ENCODE results near the gene PON3. TPM values are rescaled to one million over a fixed set of nuclear protein-coding genes. Genes with fewer than 3 reads are reported as not detected.
"Not testable (repeated sequence)": the region's sequence is repeated elsewhere in the genome, so short reads cannot be mapped to it uniquely, and the experiment has no call there.

PON3 gene
- total RNA-seq, 1 donor from 2014 or later = 11.2 TPM

DNA sequence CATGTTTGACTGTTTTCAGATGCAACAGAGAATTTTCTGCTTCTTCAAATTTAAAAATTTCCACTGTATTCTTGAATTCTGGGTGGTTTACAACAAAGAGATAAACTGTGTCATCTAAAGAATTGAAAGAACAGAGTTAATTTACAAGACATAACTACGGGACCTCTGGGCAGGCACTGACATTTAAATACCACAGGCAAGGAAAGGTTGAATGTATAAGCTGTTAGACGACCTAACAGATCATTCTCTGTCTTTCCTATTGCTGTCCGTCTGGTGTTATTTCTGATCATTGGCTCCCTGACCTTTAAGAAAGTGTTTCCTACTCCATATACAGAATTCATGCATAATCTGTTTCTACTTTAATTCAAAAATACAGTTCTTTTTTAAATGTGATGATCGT, 15.5 kb upstream of the PON3 start:
- no peak for DNase-seq

DNA sequence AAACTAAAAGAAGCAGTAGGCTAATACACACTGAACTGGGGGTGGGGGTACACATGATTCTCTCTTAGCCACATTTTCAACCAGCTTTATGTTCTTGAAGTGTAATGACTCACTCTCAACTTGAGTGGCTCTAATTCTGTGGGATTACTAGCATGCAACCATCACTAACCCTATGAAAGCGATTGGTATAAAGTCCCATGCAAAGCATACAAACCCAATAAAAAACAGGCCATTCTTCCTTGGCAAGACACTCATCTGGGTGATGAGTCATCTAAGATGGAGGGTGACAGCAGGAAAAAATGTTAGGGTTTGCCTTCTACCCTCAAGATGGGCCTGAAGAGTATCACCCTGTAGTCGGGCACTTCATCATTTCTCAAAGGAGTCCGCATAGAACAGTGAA, 14.9 kb upstream of the PON3 start:
- no peak for DNase-seq

DNA sequence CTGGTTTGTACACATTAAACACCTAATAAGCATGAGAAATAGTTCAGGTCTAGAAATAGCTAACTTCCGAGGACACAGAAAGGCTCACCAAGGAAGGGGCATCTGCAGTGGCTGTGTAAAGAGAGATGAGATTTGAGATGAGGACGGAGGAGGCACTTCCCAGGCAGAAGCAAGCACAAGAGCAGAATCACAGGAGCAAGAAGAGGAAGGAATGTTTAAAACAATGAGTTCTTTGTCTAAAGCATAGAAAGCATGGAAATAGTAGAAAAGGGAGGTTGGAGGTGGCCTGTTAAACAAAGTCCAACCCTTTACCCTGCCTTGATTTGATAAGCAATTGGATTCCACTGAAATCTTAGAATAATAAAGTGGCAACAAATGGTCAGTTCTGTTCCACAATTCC, 11.6 kb upstream of the PON3 start:
- no peak for DNase-seq

DNA sequence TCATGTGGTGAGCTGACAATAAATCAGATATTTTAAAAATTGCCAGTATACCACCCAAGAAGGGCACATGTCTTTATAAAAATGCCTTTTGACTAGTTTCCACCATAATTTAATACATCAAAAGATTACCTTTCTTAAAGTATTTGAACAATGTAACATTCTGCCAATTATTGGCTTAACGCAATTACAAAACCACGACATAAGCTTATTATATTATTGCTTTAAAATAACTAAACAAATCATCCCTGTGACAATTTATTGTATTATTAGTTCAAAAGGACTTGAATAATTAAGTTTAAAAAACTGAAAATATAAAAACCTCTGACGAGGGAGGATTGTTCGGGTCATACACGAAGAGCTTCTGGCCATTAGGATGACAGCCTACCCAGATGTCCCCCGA, 9.6 kb upstream of the PON3 start:
- no peak for DNase-seq

DNA sequence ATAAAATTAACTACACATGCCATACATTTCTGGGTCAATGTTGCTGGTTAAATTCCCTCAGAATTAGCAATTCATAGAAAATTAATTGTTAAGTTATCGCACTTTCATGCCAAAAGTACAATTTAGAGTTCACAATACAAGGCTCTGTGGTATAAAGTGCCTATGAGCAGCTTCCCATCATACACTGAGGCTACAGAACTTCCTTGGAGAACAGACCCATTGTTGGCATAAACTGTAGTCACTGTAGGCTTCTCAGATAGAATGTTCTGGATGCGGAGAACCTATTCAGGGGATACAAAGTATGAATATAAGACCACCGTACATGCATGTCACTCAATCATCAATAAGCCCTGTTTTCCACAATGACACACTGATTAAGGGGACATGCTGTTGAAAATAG, 9.0 kb upstream of the PON3 start:
- no peak for DNase-seq

DNA sequence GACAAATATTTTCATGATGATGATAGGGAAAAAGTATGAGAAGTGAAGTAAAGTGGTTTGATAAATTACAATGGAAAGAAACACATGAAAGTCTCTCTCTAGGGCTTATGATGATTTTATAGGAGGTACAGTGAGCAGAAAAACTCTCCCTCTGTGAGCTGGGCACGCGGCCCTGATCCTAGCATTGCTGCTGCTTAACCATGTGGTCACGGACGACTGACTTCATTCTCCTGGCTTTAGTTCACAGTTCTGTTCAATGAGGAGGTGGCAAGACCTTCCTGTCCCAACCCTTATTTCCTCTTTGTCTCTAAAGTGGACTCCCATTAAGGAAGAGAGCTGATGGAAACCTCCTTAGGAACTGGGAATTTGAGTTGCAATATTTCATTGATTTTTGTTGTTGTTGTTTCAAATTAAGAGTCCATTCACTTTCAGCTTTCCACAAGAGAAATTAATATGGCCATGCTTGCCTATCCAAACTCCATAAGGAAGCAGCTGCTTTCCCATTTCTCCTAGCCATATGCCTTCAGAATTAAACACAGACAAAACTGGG, 8.2 kb upstream of the PON3 start:
- DNase-seq = no peak

DNA sequence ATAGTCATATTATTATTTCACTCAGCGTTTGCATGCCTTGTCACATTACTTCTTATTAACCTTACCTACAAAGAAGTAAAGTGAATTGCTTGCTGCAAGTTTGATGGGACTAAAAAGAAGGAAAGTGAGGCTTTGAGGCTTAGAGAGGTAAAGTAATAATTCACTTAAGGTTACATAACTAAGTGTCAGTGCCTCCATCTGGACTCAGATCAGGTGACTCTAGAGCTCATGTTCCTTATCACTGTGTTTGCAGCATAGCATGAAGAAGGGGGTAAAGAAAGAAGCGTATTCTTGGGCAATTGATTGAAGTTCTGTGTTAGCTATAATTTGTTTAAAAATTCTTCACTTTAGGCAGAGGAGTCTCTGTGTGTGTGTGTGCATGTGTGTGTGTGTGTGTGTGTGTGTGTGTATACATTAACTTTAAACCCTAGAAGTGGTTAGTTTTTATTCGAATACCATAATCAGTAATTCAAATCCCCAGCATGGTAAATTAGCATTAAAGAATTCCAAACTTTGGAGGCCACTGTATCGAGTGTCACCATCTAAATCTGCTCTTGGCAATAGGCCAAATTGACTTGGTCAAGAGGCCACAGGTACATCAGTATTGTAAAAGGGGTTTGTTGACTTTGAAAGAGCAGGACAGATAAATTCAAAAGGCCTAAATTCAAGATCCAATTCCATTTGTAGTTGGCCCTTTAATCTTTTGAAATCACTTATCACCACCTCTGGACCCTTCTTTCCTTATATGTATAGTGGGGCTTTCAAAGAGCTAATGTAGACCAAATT, 2.2 kb upstream of the PON3 start:
- no peak for DNase-seq

DNA sequence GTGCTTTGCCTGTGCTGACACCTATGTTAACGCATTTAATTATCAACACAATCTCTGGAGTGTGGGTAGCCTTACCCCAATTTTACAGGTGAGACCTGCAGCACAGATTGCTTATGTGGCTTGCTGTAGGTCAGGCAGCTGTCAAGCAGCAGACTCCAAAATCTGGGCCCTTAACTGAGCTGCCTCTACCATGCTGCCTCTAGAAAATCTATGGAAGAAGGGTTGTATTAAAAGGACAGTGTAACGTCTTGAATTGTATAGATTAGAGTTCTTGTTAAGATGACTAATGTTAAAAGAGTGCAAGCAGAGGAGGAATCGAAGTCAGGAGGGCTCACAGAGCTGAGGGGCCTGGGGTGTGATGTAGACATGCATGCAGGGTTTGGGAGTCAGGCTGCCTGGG, 1.2 kb upstream of the PON3 start:
- DNase-seq = no peak

DNA sequence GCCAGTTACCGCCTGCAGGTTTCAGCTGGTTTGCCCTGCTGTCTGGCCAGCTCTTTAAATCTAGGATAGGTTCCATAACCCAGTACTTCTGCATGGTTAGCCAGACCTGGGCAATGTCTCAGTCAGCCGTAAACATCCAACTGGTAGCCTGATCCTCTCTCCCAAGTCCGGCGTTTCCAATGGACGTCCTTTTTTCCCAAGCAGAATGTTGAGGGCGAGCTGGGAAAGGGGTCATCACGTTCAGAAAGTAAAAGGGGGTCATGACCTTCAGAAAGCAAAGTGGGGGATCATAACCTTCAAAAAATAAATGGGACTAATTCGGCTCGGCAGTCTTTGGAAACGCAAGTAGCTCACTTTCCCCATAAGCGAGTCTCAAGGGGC, 430 bp downstream of the PON3 start:
- DNase-seq = no peak

DNA sequence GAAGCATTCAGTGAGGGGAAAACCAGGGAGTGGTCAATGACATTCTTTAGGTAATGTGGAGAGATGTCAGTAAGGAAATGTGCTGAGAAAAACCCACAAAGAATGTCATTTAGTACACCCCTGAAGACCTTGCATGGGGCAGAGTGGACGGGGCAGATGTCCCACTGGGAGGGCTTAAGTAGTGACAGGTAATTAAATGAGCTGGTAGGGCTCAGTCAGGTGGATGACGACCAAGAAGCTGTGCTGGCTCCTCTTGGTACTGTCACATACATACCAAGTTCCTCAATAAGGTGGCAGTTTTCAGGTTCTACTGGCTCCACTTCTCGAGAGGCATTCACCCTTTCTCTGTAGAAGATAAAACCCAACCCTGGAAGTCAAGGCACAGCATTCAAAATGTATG, 1.8 kb downstream of the PON3 start:
- DNase-seq = no peak

DNA sequence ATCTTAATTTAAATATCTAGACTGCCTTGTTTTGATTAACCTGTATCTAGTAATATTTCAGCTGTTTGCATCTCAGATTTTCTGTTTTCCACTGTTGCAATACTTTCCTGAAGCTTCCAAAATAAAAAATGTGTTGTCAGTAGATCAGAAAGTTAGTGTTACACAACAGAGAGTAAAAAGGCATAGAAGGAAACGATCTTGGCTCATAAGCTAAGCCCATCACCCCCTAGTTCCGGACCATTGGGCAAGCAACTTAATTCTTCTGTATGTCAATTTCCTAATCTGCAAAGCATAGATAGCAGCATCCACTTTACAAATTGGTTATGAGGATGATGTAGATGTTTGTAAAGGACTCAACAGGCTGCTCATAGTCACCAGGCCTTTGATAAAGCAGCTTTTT, 4.4 kb downstream of the PON3 start:
- no peak for DNase-seq

DNA sequence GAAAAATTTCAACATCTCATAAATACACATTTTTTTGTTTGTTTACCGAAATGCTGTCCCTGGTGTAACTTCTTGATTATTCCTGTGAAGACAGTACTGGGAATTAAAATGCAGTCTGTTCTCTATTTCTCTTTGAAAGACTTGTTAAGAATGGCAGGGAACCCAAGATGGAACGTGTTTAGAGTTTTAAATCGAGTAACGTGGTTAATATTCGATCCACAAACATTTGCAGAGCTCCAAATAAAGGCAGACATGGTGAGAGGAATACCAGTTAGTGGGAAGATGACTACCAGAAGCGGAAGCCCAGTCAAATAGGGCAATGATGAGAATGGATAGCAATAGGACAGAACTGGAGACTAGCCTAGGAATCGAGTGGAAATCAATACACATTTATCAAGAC, 6.7 kb downstream of the PON3 start:
- no peak for DNase-seq

DNA sequence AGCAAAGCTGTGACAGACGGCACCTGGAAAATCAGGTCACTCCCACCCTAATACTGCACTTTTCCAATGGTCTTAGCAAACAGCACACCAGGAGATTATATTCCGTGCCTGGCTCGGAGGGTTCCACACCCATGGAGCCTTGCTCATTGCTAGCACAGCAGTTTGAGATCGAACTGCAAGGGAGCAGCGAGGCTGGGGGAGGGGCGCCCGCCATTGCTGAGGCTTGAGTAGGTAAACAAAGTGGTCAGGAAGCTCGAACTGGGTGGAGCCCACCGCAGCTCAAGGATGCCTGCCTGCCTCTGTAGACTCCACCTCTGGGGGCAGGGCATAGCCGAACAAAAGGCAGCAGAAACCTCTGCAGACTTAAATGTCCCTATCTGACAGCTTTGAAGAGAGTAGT, 16.7 kb downstream of the PON3 start:
- not testable (repeated sequence) for DNase-seq

DNA sequence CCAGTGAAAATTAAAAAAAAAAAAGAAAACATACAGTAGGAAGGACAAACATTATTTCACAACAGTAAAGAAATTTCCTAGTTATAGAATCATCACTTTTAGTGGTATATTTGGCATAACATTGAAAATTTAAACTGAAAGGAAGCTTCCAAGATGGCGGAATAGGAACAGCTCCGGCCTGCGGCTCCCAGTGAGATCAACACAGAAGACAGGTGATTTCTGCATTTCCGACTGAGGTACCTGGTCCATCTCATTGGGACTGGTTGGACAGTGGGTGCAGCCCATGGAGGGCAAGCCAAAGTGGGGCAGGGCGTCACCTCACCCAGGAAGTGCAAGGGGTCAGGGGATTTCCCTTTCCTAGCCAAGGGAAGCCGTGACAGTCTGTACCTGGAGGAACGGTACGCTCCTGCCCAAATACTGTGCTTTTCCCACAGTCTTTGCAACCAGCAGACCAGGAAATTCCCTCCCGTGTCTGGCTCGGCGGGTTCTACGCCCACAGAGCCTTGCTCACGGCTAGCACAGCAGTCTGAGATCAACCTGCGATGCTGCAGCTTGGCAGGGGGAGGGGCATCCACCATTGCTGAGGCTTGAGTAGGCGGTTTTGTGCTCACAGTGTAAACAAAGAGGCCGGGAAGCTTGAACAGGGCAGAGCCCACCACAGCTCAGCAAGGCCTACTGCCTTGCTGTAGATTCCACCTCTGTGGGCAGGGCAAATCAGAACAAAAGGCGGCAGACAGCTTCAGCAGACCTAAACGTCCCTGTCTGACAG, 19.4 kb downstream of the PON3 start:
- no peak for DNase-seq

DNA sequence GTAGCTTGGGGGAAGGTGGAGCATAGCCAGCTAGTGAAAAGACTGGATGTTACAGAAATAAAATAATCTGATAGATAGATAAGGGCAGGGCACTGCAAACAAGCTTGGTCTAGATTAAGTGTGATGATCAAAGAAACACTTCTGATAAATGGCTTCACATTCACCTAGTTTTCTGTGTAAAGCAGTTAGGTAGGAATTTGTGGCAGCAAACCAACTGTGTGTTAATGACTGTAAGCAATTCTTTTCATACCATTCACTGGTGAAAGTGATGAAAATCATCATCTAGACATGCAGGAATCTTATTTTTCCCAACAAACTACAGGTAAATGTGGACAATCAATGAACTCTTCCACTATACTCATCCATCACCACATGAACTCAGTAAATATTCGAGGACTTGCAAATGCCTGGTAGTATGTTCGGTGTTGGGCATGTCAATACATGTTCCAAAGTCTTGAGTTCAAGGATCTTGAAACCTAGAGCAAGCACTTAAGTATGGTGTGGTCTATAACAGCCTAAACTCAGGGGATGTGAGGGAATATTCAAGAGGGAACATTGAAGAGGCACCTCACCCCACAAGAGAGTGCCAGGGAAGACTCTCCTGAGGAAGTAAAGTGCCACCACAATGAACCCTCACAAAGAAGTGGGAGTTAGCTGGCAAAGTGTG, 20.5 kb downstream of the PON3 start:
- no peak for DNase-seq

DNA sequence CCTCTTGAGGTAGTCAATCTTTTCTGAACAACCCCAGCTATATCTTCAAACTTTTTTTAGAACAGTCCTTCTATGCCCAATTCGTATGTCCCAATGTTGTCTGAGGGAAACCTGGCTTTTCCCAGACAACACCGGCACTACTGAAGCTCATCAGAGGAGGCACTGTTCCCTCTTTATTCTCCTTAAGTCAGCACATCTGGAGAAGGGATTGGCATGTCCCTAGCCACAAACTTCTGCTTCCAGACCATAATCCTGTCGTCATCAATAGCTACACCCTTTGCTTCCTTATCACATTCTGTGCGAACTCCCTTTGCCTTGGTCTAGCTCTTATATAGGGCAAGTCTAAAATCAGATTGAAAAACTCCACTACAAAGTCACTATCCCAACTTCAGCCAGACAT, 22.9 kb downstream of the PON3 start:
- no peak for DNase-seq

DNA sequence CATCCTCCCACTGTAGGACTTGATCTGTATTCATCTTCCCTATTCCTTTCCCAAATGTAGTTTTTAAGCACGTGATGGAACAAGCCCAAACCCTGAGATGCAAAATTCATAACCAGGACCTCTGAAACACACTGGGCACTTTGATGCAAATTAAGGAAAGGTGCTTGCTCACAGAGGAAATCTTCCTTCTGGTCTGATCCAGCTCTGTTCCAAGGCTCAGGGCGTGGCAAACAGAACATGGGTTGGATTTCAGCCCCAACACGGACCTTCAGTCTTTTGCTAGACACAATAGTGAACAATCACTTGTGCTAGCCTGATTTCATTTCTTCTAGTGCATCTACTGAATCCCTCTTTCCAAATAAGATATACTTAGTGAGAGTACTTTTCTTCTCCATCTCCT, 27.9 kb downstream of the PON3 start:
- no peak for DNase-seq

DNA sequence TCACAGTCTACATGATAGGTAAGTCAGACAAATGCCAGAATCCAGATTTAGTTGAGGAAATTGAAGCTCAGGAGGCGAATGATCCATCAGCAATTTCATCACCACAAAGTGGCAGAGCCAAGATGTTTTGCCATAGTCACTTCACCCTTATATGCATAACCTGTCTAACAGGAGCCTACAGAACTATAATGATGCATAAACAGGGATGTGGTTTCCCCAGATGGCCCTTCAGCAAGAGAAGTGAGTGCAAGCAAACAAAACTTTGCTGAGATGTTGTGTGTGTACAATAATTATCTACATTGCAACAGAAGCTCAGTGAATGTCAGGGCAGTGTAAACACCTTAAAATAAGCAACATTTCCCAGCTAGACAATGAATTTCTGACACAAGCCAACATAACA, 28.6 kb downstream of the PON3 start:
- DNase-seq = no peak

DNA sequence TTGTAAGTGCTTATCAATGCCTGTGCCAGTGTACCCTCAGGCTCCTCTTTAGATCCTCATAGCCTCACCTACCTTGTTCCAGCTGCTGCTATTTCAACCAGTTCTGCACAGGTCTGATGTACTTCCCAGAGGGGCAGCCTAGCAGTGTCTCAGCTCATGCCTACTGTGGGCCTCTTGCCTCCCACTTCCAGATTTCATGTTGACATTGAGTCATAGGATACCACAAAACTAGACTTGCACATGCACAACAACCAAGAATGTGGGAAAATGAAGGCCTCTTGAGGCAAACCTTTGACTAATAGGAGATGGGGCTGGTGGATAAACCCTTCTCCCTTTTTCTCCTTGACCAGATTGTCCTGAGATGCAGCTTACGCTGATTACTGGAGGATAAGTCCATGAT, 31.0 kb downstream of the PON3 start:
- no peak for DNase-seq

DNA sequence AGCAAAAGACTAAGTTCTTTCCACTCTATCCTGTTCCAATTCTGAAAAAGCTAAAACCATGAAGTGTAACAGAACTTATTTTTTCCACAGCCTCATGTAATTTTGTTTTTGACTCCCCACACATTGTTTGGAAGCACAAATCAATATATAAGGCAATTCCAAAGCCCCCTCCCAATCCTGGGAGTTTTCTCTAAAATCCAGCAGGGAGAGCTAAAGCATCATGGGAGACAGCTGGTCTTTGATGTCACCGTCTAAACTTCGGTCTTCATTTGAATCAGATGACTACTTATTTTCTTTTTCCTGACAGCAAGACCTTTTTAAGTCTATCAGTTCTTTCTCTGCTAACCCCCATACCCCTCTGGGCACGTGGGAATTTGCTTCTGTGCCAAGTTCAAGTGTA, 38.6 kb downstream of the PON3 start:
- no peak for DNase-seq

DNA sequence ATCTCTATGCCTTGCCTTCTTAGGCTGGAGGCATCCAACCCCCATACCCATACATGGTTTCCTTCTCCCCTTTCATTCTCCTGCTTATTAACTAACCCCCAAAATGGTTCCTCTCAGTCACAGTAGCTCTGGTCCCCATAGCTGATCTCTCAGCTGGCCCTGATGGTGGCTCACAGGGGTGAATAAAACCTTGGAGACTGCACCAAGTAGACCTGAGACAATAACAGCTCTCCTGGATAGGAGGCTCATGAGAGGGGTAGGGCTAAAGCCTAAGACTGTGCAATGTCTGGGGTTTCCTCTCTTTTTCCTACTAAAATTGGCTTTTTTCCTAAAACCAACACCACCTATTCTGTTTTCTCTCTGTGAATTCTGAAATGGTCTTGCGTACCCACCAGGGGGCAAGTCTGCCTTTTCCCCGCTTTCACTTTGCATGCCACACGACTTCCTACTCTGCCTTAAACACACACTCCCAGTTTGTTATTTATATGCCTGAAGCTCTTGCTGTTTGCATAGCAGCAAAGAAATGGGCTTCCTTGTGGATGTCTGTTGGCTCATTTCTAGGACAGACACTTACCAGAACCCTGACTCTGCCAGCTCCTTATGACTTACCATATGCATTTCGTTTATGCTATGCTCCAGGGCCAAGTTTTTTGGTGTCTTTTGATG, 53.4 kb downstream of the PON3 start:
- DNase-seq = no peak

DNA sequence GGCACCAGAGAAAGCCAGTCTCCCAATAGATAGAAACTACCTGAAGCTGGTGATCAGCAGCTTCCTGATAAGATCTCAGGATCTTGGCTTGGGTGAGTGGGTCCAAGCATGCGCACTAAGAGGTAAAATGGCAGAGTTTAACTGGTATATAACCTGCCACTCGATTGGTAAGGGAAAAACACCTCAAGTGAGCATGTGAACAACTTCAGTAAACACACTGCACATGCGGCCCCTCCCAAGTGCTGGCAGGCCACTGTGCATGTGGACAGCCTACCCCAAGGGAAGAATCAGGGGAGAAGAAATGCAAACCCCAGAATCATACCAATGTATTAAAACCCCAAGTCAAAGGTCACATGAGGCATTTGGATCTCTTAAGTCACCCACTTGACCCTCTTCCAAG, 54.1 kb downstream of the PON3 start:
- no peak for DNase-seq

DNA sequence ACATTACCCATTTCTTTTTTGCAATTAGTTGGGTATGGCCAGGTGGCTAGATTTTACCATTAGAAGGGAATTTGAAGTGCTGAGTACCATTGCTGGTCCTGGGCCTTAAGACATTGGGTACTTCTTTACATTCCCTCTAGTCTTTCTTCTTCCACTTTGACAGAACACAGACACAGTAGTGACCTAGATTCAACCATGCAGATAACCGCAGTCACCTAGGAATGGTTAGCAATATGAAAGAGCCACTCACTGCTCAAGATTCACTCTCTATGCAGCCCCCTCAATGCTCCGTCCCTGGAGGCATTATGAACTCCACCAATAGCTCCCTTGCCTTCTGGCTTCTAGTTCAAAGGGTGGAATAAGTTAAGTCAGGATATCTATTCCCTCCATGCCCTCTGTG, 55.7 kb downstream of the PON3 start:
- DNase-seq = no peak

Measured in skin of body (tissue), 2 donors.